ENCODE data around the gene C16orf89.

DNA sequence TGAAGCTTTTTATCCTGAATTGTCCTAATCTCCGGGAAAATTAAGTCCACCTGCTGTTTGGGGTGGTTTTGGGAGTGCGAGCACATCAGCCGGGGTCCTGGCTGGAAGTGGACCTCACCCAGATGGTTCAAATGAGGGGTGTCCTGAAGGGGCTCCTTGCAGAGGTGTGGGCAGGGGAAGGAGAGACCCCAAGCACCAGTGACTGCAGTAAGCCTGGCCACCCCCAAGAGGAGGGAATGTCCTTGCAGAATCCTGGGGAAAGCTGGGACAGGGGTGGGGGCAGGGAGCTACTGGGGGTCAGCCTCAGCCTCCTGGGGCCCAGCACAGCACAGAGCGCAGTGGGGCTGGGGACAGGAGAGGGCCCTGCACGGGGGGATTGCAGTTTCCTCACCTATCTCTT, 61.4 kb downstream of the C16orf89 start:
- no peak for TF ChIP-seq POLR2AphosphoS5 (IDR thresholded peaks at IDR 0.05; ENCODE audit: borderline replicate concordance, low read depth, low read length)
- TF ChIP-seq EZH2 (IDR thresholded peaks at IDR 0.05): no peak
